Stimulated activated naive B cell treated with anti-CD40 and anti-IgM and Interleukin-4, amounts not matched to agents 10 μg/mL and 1 μg/mL and 100 μg/mL, for 72 hours (primary cell): ENCODE results near the gene DNM1L.

ENCODE experiments used
- ATAC-seq, 2 donors: fragments of 150-1000 bp; cut with Tn5 transposase; replicated peaks; 2 replicates each; pipeline ENCODE4 v1.10.0; 2021; ENCODE audit warnings: moderate library complexity in 1 of 2
- DNase-seq: peaks from one replicate; pipeline ENCODE4 v3.0.0; 2021
- H3K27ac Mint-ChIP-seq: one replicate; pipeline ENCODE4 v1.8.0; 2022; ENCODE audit warnings: mild to moderate bottlenecking, mixed read lengths
- H3K27me3 Mint-ChIP-seq, 2 donors: one replicate each; pipeline ENCODE4 v1.8.0; 2022; ENCODE audit warnings: mixed read lengths in 2 of 2
- H3K36me3 Mint-ChIP-seq, 2 donors: one replicate each; pipeline ENCODE4 v1.8.0; 2022; ENCODE audit warnings: mixed read lengths in 2 of 2, mild to moderate bottlenecking in 1 of 2
- H3K4me1 Mint-ChIP-seq, 2 donors: one replicate each; pipeline ENCODE4 v1.8.0; 2022; ENCODE audit warnings: mixed read lengths in 2 of 2, mild to moderate bottlenecking in 1 of 2
- H3K4me3 Mint-ChIP-seq, 2 donors: one replicate each; pipeline ENCODE4 v1.8.0; 2022; ENCODE audit warnings: mild to moderate bottlenecking in 2 of 2, mixed read lengths in 2 of 2, moderate library complexity in 1 of 2
- H3K9me3 Mint-ChIP-seq, 2 donors: one replicate each; pipeline ENCODE4 v1.8.0; 2022; ENCODE audit warnings: mixed read lengths in 2 of 2, mild to moderate bottlenecking in 1 of 2

DNM1L gene

DNA sequence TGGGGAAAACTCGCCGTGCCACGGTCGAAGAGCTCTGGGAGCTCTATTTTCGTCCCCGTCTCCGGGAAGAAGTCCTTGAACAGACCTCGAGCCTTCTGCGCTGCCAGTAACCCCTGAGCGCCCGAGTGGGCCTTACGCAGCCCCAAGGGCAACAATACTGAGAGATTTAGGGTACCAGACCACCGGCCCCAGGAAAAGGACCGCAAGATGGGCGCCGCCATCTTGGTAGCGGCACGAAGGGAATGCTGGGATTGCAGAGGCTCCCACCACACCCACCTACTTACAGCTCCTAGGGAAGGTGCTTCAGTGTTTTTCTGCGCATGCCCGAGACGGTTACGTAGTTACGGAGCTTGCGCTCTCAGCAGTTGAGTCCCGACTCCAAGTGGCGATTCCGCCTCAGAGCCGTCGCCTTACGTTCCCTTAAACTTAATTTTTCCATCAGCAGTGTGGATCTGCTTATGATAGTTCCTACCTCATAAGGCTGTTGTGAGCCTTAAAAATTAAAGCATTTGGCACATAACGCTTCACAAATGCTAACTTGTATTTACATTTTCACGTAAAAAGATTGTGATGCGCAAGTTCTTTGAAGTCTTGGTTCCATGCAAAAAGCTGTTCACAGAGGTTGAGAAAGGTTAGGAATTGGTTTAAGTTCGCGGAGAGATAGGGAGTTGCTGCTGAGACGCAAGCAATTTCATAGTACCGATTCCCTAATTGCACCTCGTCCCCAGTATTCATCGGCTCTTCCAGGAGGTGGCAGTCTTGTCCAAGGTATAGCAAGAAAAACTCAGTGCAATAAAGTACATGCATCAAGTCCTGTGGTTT is 76.8 kb downstream of the DNM1L start, which contains the start of gene YARS2:
Gene YARS2 (minus strand): TSS at position 244 of the 822 bp plus-strand sequence. CDS start 23 bp downstream, at position 221.
- H3K36me3 Mint-ChIP-seq: peaks cover 0 to 4% of the 10 kb centered on the region in 2 donors
- peak within 1 kb of the TSS; percentile 88 to 92 for H3K4me3 Mint-ChIP-seq
- ATAC-seq (peak; percentile 90 to 92), DNase-seq (peak; percentile 89)
- H3K4me1 Mint-ChIP-seq: peaks cover 3 to 18% of the 10 kb centered on the region in 2 donors
- peak within 1 kb of the TSS; percentile 96 for H3K27ac Mint-ChIP-seq
- H3K9me3 Mint-ChIP-seq: no peaks in the 10 kb centered on the region
- H3K27me3 Mint-ChIP-seq: no peaks in the 10 kb centered on the region

- no peak for DNase-seq
- Mint-ChIP-seq H3K27ac (peak overlapping the region; percentile 96), H3K4me3 (peak overlapping the region; percentile 88 to 92), H3K9me3 (no peaks in the 10 kb centered on the region), H3K36me3 (no peaks in the 10 kb centered on the region), H3K4me1 (peaks cover 5 to 25% of the 10 kb centered on the region in 2 donors), H3K27me3 (no peaks in the 10 kb centered on the region)
- ATAC-seq: no peak
These were observed 77.5 kb downstream of the DNM1L start for GRCh38 chr12:32756476-32757066.

GRCh38 chr12:32757157-32757556 is 78.1 kb downstream of the DNM1L start:
- Mint-ChIP-seq H3K4me3 (no peak overlapping the region), H3K9me3 (no peaks in the 10 kb centered on the region), H3K4me1 (peaks cover 9 to 31% of the 10 kb centered on the region in 2 donors)

DNA sequence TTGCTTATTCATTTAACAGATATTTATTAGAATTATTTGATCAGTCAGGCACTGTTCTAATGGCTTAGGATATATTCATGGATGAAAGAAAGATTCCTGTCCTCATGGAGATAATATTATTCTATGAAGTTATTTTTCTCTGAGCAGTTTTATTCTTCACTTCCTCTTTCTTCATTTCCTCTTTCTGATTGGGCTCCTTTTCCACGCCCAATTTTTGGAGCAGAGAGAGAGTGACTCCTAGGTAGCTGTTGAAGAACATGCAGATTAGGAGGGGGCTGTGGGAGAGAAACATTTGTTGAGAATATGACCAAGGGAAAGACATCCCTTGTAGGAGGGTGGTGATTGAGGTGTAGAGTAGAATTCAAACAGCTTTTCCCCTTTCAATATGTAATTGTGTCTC is 82.6 kb downstream of the DNM1L start:
- peak; percentile 73 to 76 for ATAC-seq
- no peak for DNase-seq
- H3K9me3 Mint-ChIP-seq: no peaks in the 10 kb centered on the region
- no peaks in the 10 kb centered on the region for H3K27me3 Mint-ChIP-seq
- H3K4me3 Mint-ChIP-seq: no peak overlapping the region
- peaks cover 6 to 16% of the 10 kb centered on the region in 2 donors for H3K4me1 Mint-ChIP-seq
- H3K36me3 Mint-ChIP-seq: no peaks in the 10 kb centered on the region
- H3K27ac Mint-ChIP-seq: no peak overlapping the region

More at GRCh38 chr12:32757157-32757556, 78.1 kb downstream of the DNM1L start:
- no peak for DNase-seq
- Mint-ChIP-seq H3K27ac (no peak overlapping the region), H3K36me3 (no peaks in the 10 kb centered on the region), H3K27me3 (no peaks in the 10 kb centered on the region)
- no peak for ATAC-seq

- Mint-ChIP-seq H3K4me1 (peaks cover 6 to 14% of the 10 kb centered on the region in 2 donors), H3K4me3 (no peak overlapping the region), H3K27ac (no peak overlapping the region), H3K9me3 (no peaks in the 10 kb centered on the region), H3K27me3 (peaks cover 6 to 12% of the 10 kb centered on the region in 2 donors), H3K36me3 (no peaks in the 10 kb centered on the region)
- DNase-seq (no peak), ATAC-seq (no peak)
These were observed 86.8 kb downstream of the DNM1L start for GRCh38 chr12:32765906-32766305.

DNA sequence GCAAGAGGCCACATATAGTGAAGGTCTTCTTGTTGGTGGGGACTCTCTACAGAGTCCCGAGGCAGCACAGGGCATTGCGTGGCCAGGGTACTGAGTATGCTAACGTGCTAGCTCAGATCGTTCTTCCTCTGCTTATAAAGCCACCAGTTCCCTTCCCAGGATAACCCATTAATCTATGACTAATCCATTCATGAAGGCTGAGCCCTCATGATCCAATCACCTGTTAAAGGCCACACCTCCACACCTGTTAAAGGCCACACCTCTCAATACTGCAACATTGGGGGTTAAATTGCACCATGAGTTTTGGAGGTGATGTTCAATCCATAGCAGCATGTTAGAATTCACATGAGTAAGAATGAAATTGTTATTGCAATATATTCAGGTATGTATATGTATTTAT is 89.4 kb downstream of the DNM1L start:
- peaks cover 12 to 17% of the 10 kb centered on the region in 2 donors for H3K27me3 Mint-ChIP-seq
- H3K9me3 Mint-ChIP-seq: no peaks in the 10 kb centered on the region
- no peaks in the 10 kb centered on the region for H3K4me1 Mint-ChIP-seq
- no peaks in the 10 kb centered on the region for H3K36me3 Mint-ChIP-seq
- H3K27ac Mint-ChIP-seq: no peak overlapping the region
- ATAC-seq (no peak), DNase-seq (no peak)
- no peak overlapping the region for H3K4me3 Mint-ChIP-seq

GRCh38 chr12:32770141-32770540 is 91.0 kb downstream of the DNM1L start:
- H3K27ac Mint-ChIP-seq: no peak overlapping the region
- H3K36me3 Mint-ChIP-seq: no peaks in the 10 kb centered on the region
- ATAC-seq (no peak), DNase-seq (no peak)
- no peak overlapping the region for H3K4me3 Mint-ChIP-seq
- no peaks in the 10 kb centered on the region for H3K9me3 Mint-ChIP-seq
- peaks cover 17% of the 10 kb centered on the region in 2 donors for H3K27me3 Mint-ChIP-seq
- H3K4me1 Mint-ChIP-seq: no peaks in the 10 kb centered on the region

DNA sequence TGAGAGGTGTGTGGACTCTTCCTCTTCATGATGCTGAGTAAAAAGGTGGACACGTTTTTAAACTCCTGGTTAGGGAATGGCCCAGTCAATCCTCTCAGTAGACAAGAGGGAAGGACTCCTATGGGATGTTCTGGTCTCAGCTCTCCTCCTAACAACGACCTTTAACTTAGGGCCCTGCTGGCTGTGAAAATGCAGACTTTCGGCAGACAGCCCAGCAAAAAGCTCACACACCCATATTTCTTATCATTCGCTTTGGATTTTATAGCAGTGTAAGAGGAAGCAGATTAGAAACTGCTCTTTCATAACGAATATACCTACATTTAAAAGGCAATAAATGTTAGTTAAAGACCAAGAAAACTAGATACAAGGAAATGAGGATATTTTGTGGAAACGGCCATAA is 94.6 kb downstream of the DNM1L start:
- no peak for DNase-seq
- Mint-ChIP-seq H3K4me3 (no peak overlapping the region), H3K27me3 (peaks cover 18 to 29% of the 10 kb centered on the region in 2 donors), H3K27ac (no peak overlapping the region), H3K36me3 (no peaks in the 10 kb centered on the region), H3K9me3 (no peaks in the 10 kb centered on the region), H3K4me1 (no peaks in the 10 kb centered on the region)
- ATAC-seq: no peak

GRCh38 chr12:32776258-32776657 is 97.2 kb downstream of the DNM1L start:
- Mint-ChIP-seq H3K36me3 (no peaks in the 10 kb centered on the region), H3K27ac (no peak overlapping the region), H3K27me3 (peaks cover 20 to 29% of the 10 kb centered on the region in 2 donors), H3K4me3 (no peak overlapping the region), H3K9me3 (no peaks in the 10 kb centered on the region), H3K4me1 (no peaks in the 10 kb centered on the region)
- ATAC-seq: no peak
- DNase-seq: no peak

GRCh38 chr12:32777159-32777558 is 98.1 kb downstream of the DNM1L start:
- peaks cover 15 to 23% of the 10 kb centered on the region in 2 donors for H3K27me3 Mint-ChIP-seq
- no peak overlapping the region for H3K4me3 Mint-ChIP-seq
- ATAC-seq: peak in 1 of 2 donors; percentile 31
- no peaks in the 10 kb centered on the region for H3K9me3 Mint-ChIP-seq
- no peak overlapping the region for H3K27ac Mint-ChIP-seq
- DNase-seq: no peak
- H3K36me3 Mint-ChIP-seq: no peaks in the 10 kb centered on the region
- no peaks in the 10 kb centered on the region for H3K4me1 Mint-ChIP-seq

- H3K36me3 Mint-ChIP-seq: no peaks in the 10 kb centered on the region
- H3K4me3 Mint-ChIP-seq: no peak overlapping the region
- no peak for DNase-seq
- H3K27me3 Mint-ChIP-seq: peaks cover 15 to 23% of the 10 kb centered on the region in 2 donors
- ATAC-seq: no peak
- H3K9me3 Mint-ChIP-seq: no peaks in the 10 kb centered on the region
- H3K27ac Mint-ChIP-seq: no peak overlapping the region
- H3K4me1 Mint-ChIP-seq: no peaks in the 10 kb centered on the region
These were observed 98.6 kb downstream of the DNM1L start for GRCh38 chr12:32777691-32778175.

DNA sequence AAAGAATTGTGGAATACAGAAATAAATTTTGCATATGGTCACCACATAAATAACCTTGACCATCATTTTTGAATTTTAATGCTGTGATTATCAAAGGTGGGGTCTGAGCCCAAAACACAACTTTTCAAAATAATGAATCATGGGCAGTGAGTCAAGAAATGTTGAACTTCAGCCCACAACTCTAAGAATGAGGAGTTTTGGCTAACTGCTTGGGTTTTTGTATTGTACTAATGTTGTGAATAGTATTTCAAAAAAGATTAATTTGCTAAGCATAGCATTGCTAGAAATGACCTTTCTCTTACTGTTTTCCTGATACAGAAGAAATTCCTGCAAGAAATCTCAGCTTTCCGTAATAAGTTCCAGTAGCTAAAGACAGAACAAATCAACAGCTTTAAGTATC is 101.0 kb downstream of the DNM1L start:
- Mint-ChIP-seq H3K36me3 (no peaks in the 10 kb centered on the region), H3K9me3 (no peaks in the 10 kb centered on the region), H3K27me3 (peaks cover 15 to 18% of the 10 kb centered on the region in 2 donors), H3K27ac (no peak overlapping the region), H3K4me1 (no peaks in the 10 kb centered on the region), H3K4me3 (no peak overlapping the region)
- DNase-seq (no peak), ATAC-seq (no peak)

DNA sequence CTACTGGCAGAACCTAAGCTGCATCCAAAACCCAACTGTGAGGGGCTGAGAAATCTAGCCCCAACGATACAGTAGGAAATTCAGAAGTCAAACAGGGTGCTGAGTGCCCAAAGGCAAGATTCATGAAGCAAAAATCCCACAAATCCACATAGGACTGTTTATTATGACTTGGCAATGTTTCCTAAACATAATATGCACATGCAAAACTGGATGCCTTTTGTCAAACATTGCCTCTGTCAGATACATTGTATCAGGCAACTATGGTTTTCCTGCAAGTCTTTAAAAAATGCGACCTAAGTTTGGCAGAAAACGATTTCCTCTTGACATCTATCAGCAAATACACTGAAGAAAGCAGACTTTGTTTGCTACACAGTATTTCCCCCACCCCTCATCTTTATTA is 103.9 kb downstream of the DNM1L start:
- H3K4me1 Mint-ChIP-seq: no peaks in the 10 kb centered on the region
- no peak for DNase-seq
- no peak for ATAC-seq
- no peaks in the 10 kb centered on the region for H3K9me3 Mint-ChIP-seq
- no peaks in the 10 kb centered on the region for H3K36me3 Mint-ChIP-seq
- no peak overlapping the region for H3K27ac Mint-ChIP-seq
- H3K27me3 Mint-ChIP-seq: peaks cover 8 to 12% of the 10 kb centered on the region in 2 donors
- H3K4me3 Mint-ChIP-seq: no peak overlapping the region

GRCh38 chr12:32785557-32785956 is 106.5 kb downstream of the DNM1L start:
- H3K9me3 Mint-ChIP-seq: no peaks in the 10 kb centered on the region
- H3K4me1 Mint-ChIP-seq: no peaks in the 10 kb centered on the region
- H3K27ac Mint-ChIP-seq: no peak overlapping the region
- no peak overlapping the region for H3K4me3 Mint-ChIP-seq
- peaks cover 4 to 6% of the 10 kb centered on the region in 2 donors for H3K27me3 Mint-ChIP-seq
- no peak for ATAC-seq
- no peaks in the 10 kb centered on the region for H3K36me3 Mint-ChIP-seq
- DNase-seq: no peak

GRCh38 chr12:32788405-32788804 is 109.3 kb downstream of the DNM1L start:
- no peak overlapping the region for H3K4me3 Mint-ChIP-seq
- DNase-seq: no peak
- no peaks in the 10 kb centered on the region for H3K4me1 Mint-ChIP-seq
- H3K27me3 Mint-ChIP-seq: peaks cover 4 to 6% of the 10 kb centered on the region in 2 donors
- H3K27ac Mint-ChIP-seq: no peak overlapping the region
- no peaks in the 10 kb centered on the region for H3K36me3 Mint-ChIP-seq
- ATAC-seq: no peak
- no peaks in the 10 kb centered on the region for H3K9me3 Mint-ChIP-seq
